WI38 (cell line): Measurements from ENCODE around the gene CPT1A.

Experiments used
- H3K4me3 ChIP-seq: 2 replicates; pipeline ENCODE4 v1.5.1; 2011; ENCODE audit warnings: low read depth, mild to moderate bottlenecking, control low read depth, low read length
- TF ChIP-seq, protein P1 (sequence below): IDR thresholded peaks from 2 replicates; pipeline ENCODE4 v1.5.1; 2012; ENCODE audit warnings: low read depth, mild to moderate bottlenecking, control low read depth, low read length

Gene CPT1A

GRCh38 chr11:68722143-68722542 is 119.6 kb downstream of the CPT1A start:
- no peak overlapping the region for H3K4me3 ChIP-seq
- TF ChIP-seq, protein P1, sequence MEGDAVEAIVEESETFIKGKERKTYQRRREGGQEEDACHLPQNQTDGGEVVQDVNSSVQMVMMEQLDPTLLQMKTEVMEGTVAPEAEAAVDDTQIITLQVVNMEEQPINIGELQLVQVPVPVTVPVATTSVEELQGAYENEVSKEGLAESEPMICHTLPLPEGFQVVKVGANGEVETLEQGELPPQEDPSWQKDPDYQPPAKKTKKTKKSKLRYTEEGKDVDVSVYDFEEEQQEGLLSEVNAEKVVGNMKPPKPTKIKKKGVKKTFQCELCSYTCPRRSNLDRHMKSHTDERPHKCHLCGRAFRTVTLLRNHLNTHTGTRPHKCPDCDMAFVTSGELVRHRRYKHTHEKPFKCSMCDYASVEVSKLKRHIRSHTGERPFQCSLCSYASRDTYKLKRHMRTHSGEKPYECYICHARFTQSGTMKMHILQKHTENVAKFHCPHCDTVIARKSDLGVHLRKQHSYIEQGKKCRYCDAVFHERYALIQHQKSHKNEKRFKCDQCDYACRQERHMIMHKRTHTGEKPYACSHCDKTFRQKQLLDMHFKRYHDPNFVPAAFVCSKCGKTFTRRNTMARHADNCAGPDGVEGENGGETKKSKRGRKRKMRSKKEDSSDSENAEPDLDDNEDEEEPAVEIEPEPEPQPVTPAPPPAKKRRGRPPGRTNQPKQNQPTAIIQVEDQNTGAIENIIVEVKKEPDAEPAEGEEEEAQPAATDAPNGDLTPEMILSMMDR: no peak

DNA sequence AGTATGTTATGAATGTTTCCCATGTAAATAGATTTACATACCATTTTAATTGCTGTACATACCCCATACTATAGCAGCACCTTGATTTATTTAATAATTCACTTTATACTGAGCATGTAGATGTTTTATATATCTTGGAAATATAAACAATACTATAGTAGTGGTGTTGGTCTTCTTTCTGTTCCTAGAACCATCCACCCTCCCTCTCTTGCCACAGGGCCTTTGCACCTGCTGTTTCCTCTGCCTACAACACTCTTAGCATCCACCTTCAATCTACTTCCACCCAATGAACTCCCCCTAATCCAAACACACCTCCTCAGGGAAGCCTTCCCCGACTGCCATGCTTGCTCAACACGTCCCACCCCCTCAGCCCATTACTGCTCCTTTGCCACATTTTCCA is 120.6 kb downstream of the CPT1A start:
- no peak overlapping the region for H3K4me3 ChIP-seq
- TF ChIP-seq, protein P1: no peak

- no peak overlapping the region for H3K4me3 ChIP-seq
- TF ChIP-seq, protein P1: no peak
Observed at GRCh38 chr11:68715456-68716122, 126.1 kb downstream of the CPT1A start.

DNA sequence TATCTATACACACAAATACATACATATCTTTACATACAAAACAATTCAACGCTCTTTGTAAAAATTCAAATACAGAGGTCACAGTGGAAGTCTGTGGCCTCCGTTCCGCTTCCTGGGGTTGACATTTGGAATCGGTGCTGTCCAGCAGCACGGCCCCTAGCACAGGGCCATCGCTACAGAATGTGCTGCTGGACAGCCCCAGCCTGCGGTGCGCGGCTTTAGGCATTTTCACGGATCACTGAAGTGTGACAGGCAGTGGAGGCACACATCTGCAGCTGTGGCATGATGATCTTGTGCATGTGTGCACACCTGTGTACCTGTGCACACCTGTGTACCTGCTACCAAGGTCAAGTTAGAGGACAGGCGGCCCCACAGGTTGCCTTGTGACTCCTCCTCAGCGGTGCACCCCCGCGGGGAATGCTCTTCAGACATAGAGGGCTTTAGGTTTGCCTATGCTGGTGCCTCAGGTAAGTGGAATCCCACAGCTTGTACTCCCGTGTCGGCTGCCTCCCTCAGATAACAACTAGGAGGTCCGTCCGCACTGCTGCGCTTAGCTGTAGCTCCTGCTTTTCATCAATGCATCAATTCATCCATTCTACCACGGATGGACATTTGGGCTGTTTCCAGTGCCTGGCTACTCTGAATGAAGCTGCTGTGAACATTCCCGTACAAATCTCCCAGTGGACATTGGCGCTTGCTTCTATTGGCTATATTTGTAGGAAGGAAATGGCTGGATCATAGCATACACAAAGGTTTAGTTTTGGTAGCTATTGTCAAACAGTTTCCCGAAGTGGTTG is 127.5 kb downstream of the CPT1A start:
- TF ChIP-seq, protein P1: no peak
- H3K4me3 ChIP-seq: no peak overlapping the region

GRCh38 chr11:68711114-68711513 is 130.6 kb downstream of the CPT1A start:
- no peak overlapping the region for H3K4me3 ChIP-seq
- TF ChIP-seq, protein P1: no peak

GRCh38 chr11:68710409-68710808 is 131.3 kb downstream of the CPT1A start:
- TF ChIP-seq, protein P1: no peak
- H3K4me3 ChIP-seq: no peak overlapping the region

DNA sequence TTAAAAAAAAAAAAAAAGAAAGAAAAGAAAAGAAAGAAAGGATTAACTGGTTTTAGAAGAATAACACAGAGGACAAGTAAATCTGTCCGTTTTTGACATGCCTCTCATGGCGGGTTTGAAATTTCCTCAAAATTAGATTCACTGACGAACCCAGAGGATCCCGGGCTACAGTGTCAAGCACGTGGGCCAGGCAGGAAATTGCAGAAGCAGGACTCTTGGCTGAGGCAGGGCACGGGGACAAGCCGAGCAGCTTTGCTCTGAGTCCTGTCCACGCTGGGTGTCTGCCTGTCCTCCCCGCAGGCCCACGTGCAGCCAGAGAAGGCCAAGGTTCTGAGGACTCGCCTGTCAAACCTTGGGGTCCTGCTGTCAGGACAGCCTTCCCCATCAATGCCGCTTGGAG is 132.7 kb downstream of the CPT1A start:
- H3K4me3 ChIP-seq: no peak overlapping the region
- TF ChIP-seq, protein P1: no peak
